Fibroblast of villous mesenchyme (primary cell): ENCODE results near the gene NXPH4. TPM values are rescaled to one million over a fixed set of nuclear protein-coding genes. Genes with fewer than 3 reads are reported as not detected.

Experiments
- DNase-seq: peaks from one replicate; pipeline ENCODE4 v3.0.0-alpha.2; 2010; ENCODE audit warnings: low read depth
- H3K4me3 ChIP-seq: 2 replicates; pipeline ENCODE4 v1.5.1; 2011; ENCODE audit warnings: low read depth, mild to moderate bottlenecking, low read length
- total RNA-seq: library from RNA; depleted of rRNA; stranded (reverse); fragments of >200 nt; gene quantifications from 2 replicates; pipeline ENCODE4 v1.2.3, GENCODE V29; 2012
- TF ChIP-seq, protein P1 (sequence below): IDR thresholded peaks from 2 replicates; pipeline ENCODE4 v1.5.1; 2012; ENCODE audit warnings: low read depth, mild to moderate bottlenecking, low read length; ENCODE audit not compliant: insufficient read depth

Gene NXPH4
- total RNA-seq, 1 donor: 1.3 TPM

DNA sequence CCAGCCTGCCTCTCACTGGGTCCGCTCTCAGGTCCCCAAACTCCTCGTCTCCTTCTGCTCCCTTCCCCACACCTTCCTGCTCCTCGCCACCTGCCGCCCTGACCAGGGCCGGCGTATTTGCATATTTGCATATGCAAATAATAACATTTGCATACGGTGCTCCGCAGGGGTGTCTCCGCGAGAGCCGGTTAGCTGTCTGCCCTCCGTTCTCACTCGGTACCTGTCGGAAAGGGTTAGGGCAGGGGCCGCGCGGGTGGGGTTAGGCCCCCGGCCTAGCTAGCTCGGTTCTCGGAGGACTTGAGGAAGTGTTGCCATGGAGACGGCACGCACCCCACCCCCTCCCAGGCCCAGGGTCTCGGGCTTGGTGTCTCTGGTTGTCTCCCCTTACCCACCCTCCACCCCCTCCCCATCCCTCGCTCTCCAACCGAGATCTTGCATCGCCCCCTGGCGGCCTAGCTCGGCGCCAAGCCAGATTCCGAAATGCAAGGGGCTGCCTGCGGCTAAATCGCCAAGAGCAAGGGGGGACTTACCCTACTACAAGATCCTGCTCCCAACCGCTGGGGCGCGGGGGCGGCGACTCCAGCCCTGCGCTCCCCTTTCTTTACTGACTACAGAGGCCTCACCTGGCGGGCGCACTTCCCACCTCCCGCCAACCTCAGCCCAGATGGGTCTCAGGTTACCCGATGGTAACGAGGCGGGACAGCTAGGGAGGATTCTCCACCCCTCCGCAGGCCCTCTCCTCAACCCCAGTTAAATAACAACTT lies 26.3 kb downstream of the NXPH4 start:
- DNase-seq: peak; percentile 46
- TF ChIP-seq, protein P1, sequence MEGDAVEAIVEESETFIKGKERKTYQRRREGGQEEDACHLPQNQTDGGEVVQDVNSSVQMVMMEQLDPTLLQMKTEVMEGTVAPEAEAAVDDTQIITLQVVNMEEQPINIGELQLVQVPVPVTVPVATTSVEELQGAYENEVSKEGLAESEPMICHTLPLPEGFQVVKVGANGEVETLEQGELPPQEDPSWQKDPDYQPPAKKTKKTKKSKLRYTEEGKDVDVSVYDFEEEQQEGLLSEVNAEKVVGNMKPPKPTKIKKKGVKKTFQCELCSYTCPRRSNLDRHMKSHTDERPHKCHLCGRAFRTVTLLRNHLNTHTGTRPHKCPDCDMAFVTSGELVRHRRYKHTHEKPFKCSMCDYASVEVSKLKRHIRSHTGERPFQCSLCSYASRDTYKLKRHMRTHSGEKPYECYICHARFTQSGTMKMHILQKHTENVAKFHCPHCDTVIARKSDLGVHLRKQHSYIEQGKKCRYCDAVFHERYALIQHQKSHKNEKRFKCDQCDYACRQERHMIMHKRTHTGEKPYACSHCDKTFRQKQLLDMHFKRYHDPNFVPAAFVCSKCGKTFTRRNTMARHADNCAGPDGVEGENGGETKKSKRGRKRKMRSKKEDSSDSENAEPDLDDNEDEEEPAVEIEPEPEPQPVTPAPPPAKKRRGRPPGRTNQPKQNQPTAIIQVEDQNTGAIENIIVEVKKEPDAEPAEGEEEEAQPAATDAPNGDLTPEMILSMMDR: peak; percentile 64
- H3K4me3 ChIP-seq: peak overlapping the region; percentile 47

DNA sequence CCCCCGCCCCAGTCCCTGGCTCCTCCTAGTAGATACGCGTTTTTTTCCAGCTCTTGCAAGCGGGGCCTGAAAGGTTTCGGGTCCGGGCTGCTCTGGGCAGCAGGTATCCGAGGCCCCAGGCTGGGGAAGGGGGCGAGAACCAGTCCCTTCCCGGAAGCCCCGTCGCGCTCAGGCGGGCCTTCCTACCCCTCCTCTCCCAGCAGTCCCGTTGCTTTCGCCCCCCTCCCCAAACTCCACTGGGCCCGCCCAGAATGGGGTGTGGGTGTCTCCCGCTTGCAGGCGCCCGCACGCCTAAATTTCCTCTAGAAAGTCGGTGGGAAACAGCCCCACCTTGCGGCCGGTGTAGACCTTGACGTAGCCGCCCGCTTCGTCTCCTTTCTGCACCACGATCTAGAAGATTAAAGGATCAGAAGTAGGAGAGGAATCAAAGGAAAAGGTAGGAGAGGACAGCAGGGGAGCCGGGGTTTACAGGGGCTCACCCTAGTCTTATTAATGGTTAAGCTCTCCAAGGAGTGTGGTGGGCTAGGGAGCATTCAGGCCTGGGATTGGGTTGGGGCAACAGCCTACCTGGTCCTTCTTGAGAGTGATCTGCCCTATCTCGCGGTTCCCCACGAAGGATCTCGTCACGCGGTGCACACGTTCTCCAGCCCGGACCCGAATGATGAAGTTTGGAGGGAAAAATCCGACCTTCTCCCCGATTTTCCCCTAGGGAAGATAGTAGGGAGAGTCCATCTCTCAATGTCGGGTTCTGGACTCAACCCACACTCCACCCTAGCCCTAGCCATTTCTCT lies 27.1 kb downstream of the NXPH4 start:
- TF ChIP-seq, protein P1: peak; percentile 76
- peak; percentile 66 for DNase-seq
- H3K4me3 ChIP-seq: peak overlapping the region; percentile 47

GRCh38 chr12:57244312-57244696 lies 27.7 kb downstream of the NXPH4 start:
- TF ChIP-seq, protein P1: no peak
- no peak for DNase-seq
- no peak overlapping the region for H3K4me3 ChIP-seq

GRCh38 chr12:57247041-57247440 lies 30.4 kb downstream of the NXPH4 start:
- TF ChIP-seq, protein P1: no peak

GRCh38 chr12:57248934-57249742 lies 32.5 kb downstream of the NXPH4 start:
- no peak overlapping the region for H3K4me3 ChIP-seq
- no peak for DNase-seq
- TF ChIP-seq, protein P1: no peak

More at GRCh38 chr12:57247041-57247440, 30.4 kb downstream of the NXPH4 start:
- DNase-seq: no peak
- H3K4me3 ChIP-seq: no peak overlapping the region

GRCh38 chr12:57250541-57250940 lies 33.9 kb downstream of the NXPH4 start:
- no peak overlapping the region for H3K4me3 ChIP-seq
- DNase-seq: no peak
- TF ChIP-seq, protein P1: no peak
